Measurements from ENCODE around the gene MRPS24.

MRPS24 gene

GRCh38 chr7:43855176-43855575 is 14.1 kb downstream of the MRPS24 start:
- H3F3A ChIP-seq (ENCODE audit: control insufficient read depth, insufficient read depth): no peaks in the 10 kb centered on the region
- H3K27ac ChIP-seq (ENCODE audit: low read depth, low read length): no peak overlapping the region
- no peaks in the 10 kb centered on the region for H3K9me2 ChIP-seq (replicated peaks; ENCODE audit: control insufficient read depth, low read length)
- H3K4me3 ChIP-seq (ENCODE audit: low read length): no peak overlapping the region
- H3K27me3 ChIP-seq (ENCODE audit: control insufficient read depth, low read length): peaks cover 11% of the 10 kb centered on the region
- no peak for TF ChIP-seq CTCF (IDR thresholded peaks at IDR 0.05; ENCODE audit: low read depth, low read length, poor library complexity, severe bottlenecking)
- no peaks in the 10 kb centered on the region for H4K20me1 ChIP-seq (ENCODE audit: control insufficient read depth, insufficient read depth, low read depth, low read length)
- no peaks in the 10 kb centered on the region for H3K4me1 ChIP-seq (ENCODE audit: control insufficient read depth, low read length)
- H3K9me3 ChIP-seq (ENCODE audit: control insufficient read depth, insufficient read depth, low read length): peaks cover 9% of the 10 kb centered on the region
- no peak overlapping the region for H3K4me2 ChIP-seq (ENCODE audit: low read length)
- no peaks in the 10 kb centered on the region for H3K79me2 ChIP-seq (ENCODE audit: control insufficient read depth, low read length)
- no peaks in the 10 kb centered on the region for H3K36me3 ChIP-seq (ENCODE audit: control insufficient read depth, low read length)

GRCh38 chr7:43851805-43852204 is 17.5 kb downstream of the MRPS24 start:
- H3K27me3 ChIP-seq (ENCODE audit: control insufficient read depth, low read length): peaks cover 9% of the 10 kb centered on the region
- no peaks in the 10 kb centered on the region for H4K20me1 ChIP-seq (ENCODE audit: control insufficient read depth, insufficient read depth, low read depth, low read length)
- H3K36me3 ChIP-seq (ENCODE audit: control insufficient read depth, low read length): no peaks in the 10 kb centered on the region
- H3F3A ChIP-seq (ENCODE audit: control insufficient read depth, insufficient read depth): no peaks in the 10 kb centered on the region
- no peaks in the 10 kb centered on the region for H3K4me1 ChIP-seq (ENCODE audit: control insufficient read depth, low read length)
- H3K4me2 ChIP-seq (ENCODE audit: low read length): no peak overlapping the region
- no peak for TF ChIP-seq EZH2phosphoT487 (IDR thresholded peaks at IDR 0.05; ENCODE audit: borderline replicate concordance, low read length)
- no peak for TF ChIP-seq CTCF (IDR thresholded peaks at IDR 0.05; ENCODE audit: low read depth, low read length, poor library complexity, severe bottlenecking)
- no peaks in the 10 kb centered on the region for H3K79me2 ChIP-seq (ENCODE audit: control insufficient read depth, low read length)
- H3K9me3 ChIP-seq (ENCODE audit: control insufficient read depth, insufficient read depth, low read length): peaks cover 4% of the 10 kb centered on the region; the same call in 1 of the 2 replicates
- H3K4me3 ChIP-seq (ENCODE audit: low read length): no peak overlapping the region
- H3K27ac ChIP-seq (ENCODE audit: low read depth, low read length): no peak overlapping the region
- no peaks in the 10 kb centered on the region for H3K9me2 ChIP-seq (replicated peaks; ENCODE audit: control insufficient read depth, low read length)

GRCh38 chr7:43850348-43851116 is 18.8 kb downstream of the MRPS24 start:
- Histone ChIP-seq H3F3A (ENCODE audit: control insufficient read depth, insufficient read depth) (no peaks in the 10 kb centered on the region), H3K79me2 (ENCODE audit: control insufficient read depth, low read length) (no peaks in the 10 kb centered on the region), H3K4me1 (ENCODE audit: control insufficient read depth, low read length) (no peaks in the 10 kb centered on the region), H3K27ac (ENCODE audit: low read depth, low read length) (no peak overlapping the region), H3K4me3 (ENCODE audit: low read length) (no peak overlapping the region), H3K36me3 (ENCODE audit: control insufficient read depth, low read length) (no peaks in the 10 kb centered on the region), H3K4me2 (ENCODE audit: low read length) (no peak overlapping the region), H3K9me2 (replicated peaks; ENCODE audit: control insufficient read depth, low read length) (no peaks in the 10 kb centered on the region), H4K20me1 (ENCODE audit: control insufficient read depth, insufficient read depth, low read depth, low read length) (no peaks in the 10 kb centered on the region), H3K27me3 (ENCODE audit: control insufficient read depth, low read length) (peaks cover 9% of the 10 kb centered on the region), H3K9me3 (ENCODE audit: control insufficient read depth, insufficient read depth, low read length) (peaks cover 4% of the 10 kb centered on the region; the same call in 1 of the 2 replicates)
- TF ChIP-seq EZH2phosphoT487 (IDR thresholded peaks at IDR 0.05; ENCODE audit: borderline replicate concordance, low read length) (no peak), CTCF (IDR thresholded peaks at IDR 0.05; ENCODE audit: low read depth, low read length, poor library complexity, severe bottlenecking) (no peak)
